HuH-7 (cell line): ENCODE data around the gene CDK5RAP2.
"Not testable (repeated sequence)": the region's sequence is repeated elsewhere in the genome, so short reads cannot be mapped to it uniquely, and the experiment has no call there.

Experiments used
- DNase-seq: peaks from one replicate; pipeline ENCODE4 v3.0.0; 2011; ENCODE audit warnings: low spot score

Gene CDK5RAP2

DNA sequence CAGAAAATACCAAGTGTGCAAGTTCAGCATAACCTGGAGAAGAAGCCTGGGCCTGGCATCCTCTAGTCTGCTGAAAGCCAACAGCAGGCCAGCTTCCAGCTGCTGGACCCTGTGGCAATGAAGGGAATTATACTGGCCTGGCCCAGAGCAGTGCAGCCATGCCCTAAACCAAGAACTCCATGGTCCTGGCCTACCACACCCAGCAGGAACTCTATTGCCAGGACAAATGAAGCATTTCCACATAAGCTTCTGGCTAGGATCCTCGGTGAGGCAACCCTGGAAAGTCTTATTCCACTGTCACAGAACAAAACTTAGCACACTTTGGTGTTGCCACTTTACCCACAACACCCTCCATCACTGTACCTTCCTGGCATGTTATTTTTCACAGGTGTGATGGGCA, 35.5 kb downstream of the CDK5RAP2 start:
- no peak for DNase-seq

DNA sequence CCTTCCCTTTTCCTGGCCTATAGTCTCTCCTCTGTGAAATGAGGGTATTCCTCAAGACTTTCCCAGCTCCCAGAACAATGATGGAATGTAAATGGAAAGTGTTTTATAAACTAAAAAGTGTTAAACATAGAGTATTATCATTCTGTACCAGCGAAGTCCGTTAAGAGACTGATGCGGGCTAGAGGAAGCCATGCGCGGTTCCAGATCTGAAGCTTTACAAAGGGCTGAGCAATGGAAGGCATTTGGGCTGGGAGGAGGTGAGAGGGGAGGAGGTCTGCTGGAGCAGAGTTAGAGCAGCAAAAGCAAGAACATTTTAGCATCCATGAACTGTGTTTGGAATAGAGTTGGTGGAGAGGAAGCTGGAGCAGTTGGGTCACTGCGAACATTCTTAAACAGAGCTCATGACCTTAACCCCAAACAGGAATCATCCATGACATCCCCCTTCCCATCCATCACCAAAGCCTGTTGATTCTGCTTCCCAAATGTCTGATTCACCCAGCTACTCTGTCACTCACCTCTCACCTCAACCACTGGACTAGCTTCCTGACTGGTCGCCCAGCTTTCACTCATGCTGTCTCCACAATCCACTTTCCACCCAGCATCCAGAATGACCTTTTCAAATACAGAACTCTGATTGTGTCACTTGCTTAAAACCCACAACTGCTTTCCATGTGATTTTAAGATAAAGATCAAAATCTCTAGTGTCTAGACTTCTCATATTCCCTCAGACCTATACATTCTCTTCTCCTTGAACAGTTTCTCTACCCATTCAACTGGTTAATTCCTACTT, 37.1 kb downstream of the CDK5RAP2 start:
- no peak for DNase-seq

DNA sequence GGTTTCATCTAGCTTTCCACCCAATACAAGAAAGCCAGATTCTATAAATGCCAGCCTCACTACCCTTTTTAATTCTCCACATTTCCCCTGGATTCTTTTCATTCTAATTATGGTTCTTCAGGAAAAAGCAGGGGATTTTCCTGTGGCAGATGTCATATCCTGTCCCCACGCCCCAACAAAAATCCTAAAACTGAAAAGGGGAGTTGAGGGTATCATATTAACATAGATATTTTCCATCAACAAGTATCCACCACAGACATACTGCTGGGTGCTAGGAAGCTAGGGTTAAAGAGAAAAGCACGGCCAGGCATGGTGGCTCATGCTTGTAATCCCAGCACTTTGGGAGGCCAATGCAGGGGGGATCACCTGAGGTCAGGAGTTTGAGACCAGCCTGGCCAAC, 38.0 kb downstream of the CDK5RAP2 start:
- no peak for DNase-seq

DNA sequence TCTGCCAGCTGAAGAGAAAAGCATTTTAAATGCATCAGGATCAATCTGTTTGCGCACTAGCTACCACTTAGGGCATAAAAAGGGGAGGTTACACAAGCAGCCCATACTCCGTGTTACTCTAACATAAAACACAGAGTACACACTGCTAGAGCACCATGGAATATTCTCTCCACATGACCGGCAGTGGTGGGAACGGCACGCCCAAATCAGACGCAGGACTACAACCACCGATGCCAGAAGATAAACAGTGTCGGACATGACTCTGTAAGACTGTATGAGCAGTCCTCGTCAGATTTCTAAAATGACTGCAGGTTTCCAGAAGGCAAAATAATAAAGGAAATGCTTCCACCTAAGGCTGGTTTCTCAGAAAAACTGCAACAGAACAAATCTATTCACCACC, 40.0 kb downstream of the CDK5RAP2 start:
- DNase-seq = no peak

DNA sequence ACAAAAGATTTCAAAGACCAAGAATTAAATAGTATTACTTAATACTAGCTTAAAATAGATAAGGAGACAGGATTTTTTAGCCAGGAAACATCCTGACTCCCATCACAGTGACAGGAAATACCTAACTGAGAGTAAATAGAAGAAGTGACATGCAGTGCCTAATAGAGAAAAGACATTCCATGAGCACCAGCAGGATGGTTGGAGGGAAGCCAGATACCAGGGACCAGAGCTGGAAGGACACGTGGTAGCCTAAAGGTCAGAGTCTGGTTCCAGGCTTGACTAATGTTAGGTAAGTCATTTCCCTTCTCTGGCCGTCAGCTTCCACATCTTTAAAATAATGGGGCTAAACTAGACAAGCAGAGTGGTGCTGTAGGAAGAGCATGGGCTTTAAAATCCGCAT, 41.6 kb downstream of the CDK5RAP2 start:
- peak; percentile 36 for DNase-seq

DNA sequence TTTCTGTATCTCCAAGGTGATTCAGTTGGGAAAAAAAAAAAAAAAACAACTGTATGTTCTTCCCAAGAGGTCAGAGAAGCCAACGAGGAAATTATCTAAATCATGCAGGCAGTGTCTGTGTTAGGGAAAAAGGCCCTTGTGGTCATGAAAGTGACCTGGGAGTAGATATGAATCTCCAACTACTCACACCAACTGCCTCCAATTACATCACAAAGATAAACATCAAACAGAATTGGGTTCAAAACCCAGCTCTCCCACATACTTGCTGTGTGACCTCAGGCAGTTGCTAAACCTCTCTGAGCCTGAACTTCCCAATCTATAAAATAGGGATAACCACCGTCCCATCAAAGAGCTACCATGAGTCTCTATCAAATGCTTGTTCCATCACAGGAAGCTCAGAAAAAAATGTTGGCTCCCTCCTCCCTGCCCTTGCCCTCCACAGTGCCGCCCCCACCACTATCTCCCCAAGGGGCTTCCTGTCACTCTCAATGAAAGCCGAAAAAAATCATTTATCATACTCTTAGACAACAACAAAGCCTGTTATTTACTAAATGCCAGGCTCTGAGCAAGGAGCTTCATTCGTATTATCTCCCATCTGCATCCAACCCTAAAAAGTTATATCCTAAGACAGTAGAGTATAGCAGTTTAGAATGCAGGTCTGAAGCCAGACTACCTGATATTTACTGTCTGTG, 42.9 kb downstream of the CDK5RAP2 start:
- DNase-seq = no peak

DNA sequence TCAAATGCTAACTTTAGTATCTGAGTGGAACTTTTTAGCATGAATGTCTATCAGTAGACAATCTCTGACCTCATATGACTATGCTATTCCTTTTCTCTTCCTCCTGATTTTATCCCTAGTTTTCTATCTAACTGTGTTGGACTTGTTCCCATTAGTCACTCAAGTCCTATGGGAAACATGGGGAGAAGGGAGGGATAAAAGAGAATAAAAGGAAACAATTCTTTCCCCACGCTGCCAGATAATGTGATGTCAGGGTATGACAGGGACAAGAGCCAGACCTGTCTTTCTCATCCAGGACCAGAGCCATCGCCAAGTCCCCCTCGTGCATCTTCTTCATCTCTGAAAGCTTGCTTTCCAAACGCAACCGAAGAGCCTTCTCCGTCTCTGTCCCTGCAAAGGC, 43.9 kb downstream of the CDK5RAP2 start:
- DNase-seq = no peak

DNA sequence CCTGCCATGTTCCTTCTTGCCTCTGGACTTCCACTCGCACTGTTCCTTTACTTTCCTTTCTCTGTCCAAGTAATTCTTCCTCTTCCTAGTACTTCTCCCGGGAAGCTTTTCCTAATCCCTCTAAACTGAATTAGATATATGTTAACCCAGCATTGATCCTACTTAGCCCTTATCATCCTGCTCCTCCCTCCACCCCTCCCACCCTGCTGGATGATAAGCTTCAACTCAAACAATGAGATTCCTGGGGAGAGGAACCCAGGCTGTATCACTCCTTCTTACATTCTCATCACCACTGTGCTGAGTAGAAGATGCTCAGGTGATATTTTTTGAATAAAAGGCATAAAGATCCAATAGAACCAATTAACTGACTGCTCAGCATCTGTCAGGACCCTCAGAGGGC, 45.7 kb downstream of the CDK5RAP2 start:
- DNase-seq = no peak

DNA sequence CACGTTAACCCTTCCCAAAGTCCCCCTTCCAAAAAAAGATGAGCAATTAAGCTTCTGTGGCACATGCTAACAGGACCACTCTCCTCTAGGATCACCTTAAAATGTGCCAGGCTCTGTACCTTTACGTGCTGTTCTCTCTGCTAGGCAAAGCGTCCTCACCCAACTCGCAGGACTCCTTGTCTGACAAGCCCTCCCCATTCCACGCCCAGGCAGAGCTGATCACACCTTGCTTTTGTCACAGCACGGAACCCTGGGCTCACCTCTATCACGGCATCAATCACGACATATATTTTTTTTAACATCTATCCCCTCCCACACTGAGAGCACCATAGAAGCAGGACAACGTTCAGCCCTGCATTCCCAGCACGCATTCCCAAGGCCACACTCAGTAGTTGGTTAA, 47.1 kb downstream of the CDK5RAP2 start:
- DNase-seq = no peak

DNA sequence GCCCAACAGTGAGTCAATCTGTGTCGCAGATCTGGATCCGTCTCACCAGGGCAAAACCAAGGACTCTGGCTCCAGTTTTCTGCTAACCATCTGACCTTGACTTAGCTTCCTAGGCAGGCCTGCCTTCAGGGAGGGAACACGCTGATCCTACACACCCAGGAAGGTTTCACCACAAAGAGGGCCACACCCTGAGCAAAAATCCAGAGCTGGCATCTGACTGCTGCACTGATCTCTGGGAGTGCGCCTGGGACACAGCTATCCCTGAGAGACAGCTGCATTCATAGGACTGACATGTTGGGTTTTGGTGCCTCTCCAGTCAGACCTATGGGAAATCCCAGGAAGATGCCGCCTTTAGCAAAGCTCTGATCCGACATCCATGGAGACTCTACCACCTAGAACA, 47.5 kb downstream of the CDK5RAP2 start:
- DNase-seq = peak; percentile 22

DNA sequence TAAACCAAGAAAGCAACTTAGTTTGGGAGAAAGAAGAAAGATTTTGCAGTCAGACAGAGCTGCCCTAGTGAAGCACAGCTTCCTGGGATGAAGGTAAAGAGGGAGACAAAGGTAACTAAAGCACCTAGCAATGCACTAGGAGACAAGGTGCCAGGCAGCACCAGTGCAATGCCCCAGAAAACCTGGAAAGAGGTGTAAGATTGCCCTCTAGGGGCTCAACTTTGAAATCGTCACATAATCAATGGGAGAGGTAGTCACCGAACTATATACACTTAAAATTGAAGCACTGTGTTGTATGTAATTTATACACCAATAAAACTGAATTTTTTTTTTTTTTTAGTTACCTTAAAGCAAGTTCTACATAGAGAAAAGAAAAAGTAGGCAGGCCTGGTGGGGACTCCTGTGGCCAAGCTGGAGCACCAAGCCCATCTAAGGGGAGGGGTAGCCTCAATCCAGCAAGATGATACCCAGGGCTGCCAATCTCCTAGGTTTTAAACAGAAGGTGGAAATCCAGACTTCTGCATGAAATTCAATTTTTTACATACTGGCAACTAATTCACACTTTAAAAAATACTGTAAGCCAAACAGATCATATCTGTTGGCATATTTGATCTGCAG, 48.2 kb downstream of the CDK5RAP2 start:
- DNase-seq = peak; percentile 48

DNA sequence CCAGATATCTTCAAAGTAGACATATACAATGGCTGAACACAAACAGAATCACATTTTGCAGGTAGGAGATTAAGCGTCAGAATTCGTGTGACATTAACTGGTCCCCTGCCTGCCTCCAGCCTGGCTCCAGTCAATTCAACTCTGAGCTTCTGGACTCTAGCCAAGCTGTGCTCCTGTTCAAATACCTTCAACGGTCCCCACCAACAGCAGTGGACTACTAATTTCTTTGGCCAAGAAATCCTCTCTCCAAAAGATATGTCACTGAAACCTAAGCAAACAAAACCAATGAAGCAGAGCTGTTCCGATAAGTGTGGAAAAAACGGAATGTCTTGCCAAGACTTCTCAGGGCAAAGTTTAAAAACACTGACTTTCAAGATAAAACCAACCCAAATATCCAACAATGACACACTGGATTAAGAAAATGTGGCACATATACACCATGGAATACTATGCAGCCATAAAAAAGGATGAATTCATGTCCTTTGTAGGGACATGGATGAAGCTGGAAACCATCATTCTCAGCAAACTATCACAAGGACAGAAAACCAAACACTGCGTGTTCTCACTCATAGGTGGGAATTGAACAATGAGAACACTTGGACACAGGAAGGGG, 49.6 kb downstream of the CDK5RAP2 start:
- not testable (repeated sequence) for DNase-seq

DNA sequence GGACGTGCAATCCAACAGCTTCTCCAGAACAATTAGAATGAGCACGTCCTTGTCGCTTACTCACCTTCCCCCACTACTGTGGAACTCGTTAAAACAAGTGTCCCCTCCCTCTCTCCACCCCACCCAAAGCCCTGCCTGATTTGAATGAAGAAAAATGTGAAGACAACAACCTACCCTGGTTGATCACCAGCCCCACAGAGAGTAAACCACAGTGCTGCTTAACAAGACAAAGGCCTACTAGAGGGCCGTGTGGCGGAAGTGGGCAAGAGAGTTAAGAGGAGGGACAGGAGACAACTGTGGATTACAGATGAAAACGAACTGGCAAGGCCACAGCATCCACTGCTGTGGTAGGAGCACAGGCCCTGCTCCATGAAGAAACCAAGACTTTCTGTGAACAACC, 51.1 kb downstream of the CDK5RAP2 start:
- no peak for DNase-seq

DNA sequence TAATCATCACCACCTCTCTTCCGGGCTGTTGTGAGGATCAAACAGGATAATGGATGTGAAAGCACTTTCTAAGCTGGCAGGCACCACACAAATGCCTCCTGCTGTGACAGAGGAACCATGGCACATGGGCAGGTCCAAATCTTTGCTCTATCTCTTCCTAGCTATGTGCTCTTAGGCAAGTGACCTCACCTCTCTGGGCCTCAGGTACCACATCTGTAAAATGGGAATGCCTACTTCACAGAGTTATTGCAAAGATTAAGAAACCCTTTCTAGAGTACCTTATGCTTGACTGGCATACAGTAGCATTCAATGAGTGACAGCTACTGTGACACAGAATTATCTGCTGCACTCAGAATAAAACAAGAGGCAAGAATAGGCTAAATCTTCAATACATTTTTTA, 51.6 kb downstream of the CDK5RAP2 start:
- DNase-seq = no peak

DNA sequence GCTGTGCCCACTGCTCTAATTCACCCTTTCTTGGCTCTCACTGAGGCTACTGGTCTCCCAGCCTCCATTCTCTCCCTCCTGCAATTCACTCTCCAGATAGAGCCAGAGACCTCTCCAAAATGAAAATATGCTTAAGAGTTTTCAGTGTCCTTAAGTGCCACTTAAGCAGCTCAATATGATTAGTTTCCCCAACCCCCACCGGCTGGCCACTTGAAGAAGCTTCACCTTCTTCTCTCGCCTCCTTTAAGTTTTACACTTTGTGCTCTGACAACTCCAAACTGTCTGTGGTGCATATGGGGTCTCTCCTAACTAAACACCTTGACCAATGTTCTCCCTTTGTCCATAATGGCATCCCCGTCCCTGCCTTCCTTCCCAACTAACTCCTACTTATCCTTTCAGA, 53.4 kb downstream of the CDK5RAP2 start:
- DNase-seq = no peak

DNA sequence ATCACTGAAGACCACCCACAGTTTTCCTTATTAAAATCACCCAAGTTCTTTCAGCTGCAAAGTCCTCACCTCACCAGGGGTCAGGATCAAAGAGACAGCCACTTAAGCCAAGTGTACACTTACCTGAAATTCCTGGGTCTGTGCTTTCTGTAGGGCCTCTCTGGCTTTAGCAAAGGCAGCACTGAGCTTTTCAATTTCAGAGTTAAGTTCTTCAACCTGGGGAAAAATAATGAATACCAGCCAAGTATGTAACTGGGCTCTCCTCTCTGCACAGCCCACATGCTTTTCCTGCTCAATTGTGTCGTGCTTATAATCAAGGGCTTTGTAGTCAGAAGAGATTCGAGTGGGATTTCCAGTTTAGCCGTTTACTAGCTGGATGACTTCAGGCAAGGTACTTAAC, 55.1 kb downstream of the CDK5RAP2 start:
- no peak for DNase-seq

DNA sequence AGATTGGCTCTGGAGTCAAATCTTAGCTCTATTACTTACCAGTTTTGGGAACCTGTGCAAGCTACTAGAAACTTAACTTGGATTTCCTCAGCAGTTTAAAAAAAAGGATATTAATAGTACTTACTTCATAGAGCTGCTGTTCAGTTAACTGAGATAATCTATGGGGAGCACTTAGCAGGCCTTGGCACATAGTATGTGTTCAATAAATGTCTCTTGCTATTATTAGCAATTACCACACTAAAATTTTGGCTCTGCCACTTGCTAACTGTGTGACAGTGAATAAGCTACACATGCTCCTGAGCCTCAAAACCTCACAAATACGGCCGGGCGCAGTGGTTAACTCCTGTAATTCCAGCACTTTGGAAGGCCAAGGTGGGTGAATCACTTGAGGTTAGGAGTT, 55.9 kb downstream of the CDK5RAP2 start:
- no peak for DNase-seq

DNA sequence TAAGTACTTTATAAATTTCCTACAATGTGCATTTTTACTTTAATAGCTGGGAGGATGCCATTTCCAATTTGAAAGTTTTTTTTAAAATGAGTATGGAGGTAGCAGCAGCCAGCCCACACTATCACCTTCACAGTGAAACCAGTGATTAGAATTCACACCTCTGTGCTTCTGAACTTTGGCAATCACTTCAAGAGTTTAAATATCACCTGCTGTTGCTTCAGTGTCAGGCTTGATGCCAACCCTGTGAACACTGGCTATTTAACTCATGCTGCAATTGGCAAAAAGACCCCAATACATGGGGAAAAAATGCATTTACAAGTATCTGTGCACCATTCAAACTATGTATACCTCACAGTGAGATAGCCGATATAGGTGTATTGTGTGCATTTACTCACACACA, 57.4 kb downstream of the CDK5RAP2 start:
- no peak for DNase-seq

DNA sequence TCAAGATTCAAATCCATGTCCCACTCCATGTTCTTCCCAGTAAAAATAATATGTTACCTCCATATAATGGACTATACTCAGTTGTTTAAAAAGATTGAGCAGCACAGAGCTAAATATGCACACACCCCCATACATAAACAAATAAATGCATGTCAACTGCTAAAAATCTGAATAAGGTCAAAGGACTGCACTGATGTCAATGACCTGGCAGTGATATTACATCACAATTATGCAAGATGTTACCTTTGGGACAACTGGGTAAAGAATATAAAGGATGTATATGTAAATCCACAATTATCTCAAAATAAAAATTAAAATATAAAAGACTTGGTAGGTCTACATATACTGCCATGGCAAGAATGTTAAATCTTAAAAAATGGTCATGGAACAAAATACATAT, 57.9 kb downstream of the CDK5RAP2 start:
- no peak for DNase-seq

DNA sequence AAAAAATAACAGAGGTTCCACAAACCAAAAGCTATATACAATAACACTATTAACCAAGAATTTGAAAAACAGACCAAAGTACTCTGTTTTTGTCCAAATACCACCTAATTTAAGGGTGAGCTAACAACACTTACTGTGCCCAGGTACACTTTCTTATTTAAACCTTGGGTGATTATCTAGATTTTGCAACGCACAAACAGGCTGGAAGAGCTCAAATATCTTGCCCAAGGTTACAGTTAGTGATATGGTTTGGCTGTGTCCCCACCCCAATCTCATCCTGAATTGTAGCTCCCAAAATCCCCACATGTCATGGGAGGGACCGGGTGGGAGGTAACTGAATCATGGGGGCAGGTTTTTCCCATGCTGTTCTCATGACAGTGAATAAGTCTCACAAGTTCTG, 58.9 kb downstream of the CDK5RAP2 start:
- DNase-seq = no peak

DNA sequence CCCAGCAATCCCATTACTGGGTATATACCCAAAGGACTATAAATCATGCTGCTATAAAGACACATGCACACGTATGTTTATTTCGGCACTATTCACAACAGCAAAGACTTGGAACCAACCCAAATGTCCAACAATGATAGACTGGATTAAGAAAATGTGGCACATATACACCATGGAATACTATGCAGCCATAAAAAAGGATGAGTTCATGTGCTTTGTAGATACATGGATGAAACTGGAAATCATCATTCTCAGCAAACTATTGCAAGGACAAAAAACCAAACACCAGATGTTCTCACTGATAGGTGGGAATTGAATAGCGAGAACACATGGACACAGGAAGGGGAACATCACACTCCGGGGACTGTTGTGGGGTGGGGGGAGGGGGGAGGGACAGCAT, 64.0 kb downstream of the CDK5RAP2 start:
- DNase-seq = not testable (repeated sequence)

DNA sequence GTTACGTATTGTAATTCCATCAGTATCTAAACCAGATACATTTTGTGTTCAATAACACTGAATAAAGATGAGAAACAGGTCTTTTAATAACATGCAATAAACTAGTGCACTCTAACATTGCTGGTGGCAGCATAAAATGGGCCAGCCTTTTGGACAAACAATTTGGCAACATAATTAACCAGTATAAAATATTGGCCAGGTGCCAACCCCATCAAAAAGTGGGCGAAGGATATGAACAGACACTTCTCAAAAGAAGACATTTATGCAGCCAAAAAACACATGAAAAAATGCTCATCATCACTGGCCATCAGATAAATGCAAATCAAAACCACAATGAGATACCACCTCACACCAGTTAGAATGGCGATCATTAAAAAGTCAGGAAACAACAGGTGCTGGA, 64.5 kb downstream of the CDK5RAP2 start:
- not testable (repeated sequence) for DNase-seq

DNA sequence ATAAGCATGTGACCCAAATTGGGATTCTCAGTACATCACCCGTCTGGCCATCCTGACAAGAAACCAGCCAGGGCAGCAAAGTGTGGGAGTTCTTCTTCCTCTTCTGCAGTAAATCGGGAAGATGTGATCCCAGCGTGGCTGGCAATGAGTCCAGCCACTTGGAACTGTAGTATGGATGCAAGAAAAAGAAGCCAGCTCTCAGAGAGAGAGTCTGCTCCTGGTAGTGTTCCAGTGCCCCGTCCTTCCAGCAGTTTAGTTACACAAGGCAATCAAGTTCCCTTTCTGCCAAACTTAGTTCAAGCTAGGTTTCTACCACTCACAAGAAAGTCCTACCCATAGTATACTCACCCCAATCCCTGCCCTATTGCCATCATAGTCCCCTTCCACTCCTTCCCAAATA, 65.6 kb downstream of the CDK5RAP2 start:
- DNase-seq = no peak
